A549 (cell line): ENCODE results near the gene CEP250. TPM values are rescaled to one million over a fixed set of nuclear protein-coding genes. Genes with fewer than 3 reads are reported as not detected.

ENCODE experiments used
- ATAC-seq, 2 experiments: fragments of 200-7000 bp in 1 of 2; fragments of >200 bp in 1 of 2; cut with Nextera tagmentation in 1 of 2; cut with Tn5 transposase in 1 of 2; 3 replicates each; pipeline versions ENCODE4 v1.8.0 to v1.9.1; 2018 to 2020; ENCODE audit warnings: mild to moderate bottlenecking in 1 of 2, moderate library complexity in 1 of 2
- CTCF ChIA-PET: fragments of 300-600 bp; sonication (Branson Sonifier 250); formaldehyde crosslinking; extraction: SDS; loops from one replicate; lab custom pipeline; 2021; ENCODE audit warnings: antibody characterized with exemption, inconsistent platforms; lab: Yijun Ruan, JAX
- POLR2A ChIA-PET: fragments of 350-600 bp; formaldehyde crosslinking; extraction: SDS; loops from one replicate; lab custom pipeline; 2021; ENCODE audit warnings: antibody characterized with exemption, inconsistent platforms; lab: Yijun Ruan, JAX
- DNase-seq, 2 experiments: peaks; one replicate each; pipeline versions ENCODE4 v3.0.0 to v3.0.0-alpha.2; 2011 to 2016; ENCODE audit warnings: low read depth in 1 of 2, low spot score in 1 of 2
- FAIRE-seq: peaks from 2 replicates; lab custom pipeline; 2011; peaks lifted over from hg19 to GRCh38; lab: Jason Lieb, UNC
- H3K27ac ChIP-seq, 2 experiments: fragments of >200 bp; sonication (Bioruptor Twin); formaldehyde crosslinking; 3 replicates each; pipeline ENCODE4 v1.5.1; 2016 to 2017
- H3K4me1 ChIP-seq: fragments of >200 bp; sonication (Bioruptor Twin); formaldehyde crosslinking; 3 replicates; pipeline ENCODE4 v1.6.1; 2016
- H3K4me2 ChIP-seq: fragments of >200 bp; sonication (Bioruptor Twin); formaldehyde crosslinking; 3 replicates; pipeline ENCODE4 v1.6.1; 2016
- H3K4me3 ChIP-seq: fragments of >200 bp; sonication (Bioruptor Twin); formaldehyde crosslinking; 3 replicates; pipeline ENCODE4 v1.5.1; 2016
- H3K9me3 ChIP-seq: fragments of >200 bp; sonication (Bioruptor Twin); formaldehyde crosslinking; 3 replicates; pipeline ENCODE4 v1.6.1; 2016
- BHLHE40 ChIP-seq: IDR thresholded peaks from 2 replicates; pipeline ENCODE4 v1.6.1; 2012; ENCODE audit warnings: low read depth, low read length, inconsistent platforms
- CBX2 ChIP-seq: fragments of 200-600 bp; sonication (generic); IDR thresholded peaks from 2 replicates; pipeline ENCODE4 v1.6.1; 2016; ENCODE audit warnings: low read depth, mild to moderate bottlenecking, borderline replicate concordance
- CBX8 ChIP-seq: fragments of 200-600 bp; sonication (generic); IDR thresholded peaks from 2 replicates; pipeline ENCODE4 v1.6.1; 2016
- CHD2 ChIP-seq: fragments of 150-350 bp; IDR thresholded peaks from 2 replicates; pipeline ENCODE4 v1.6.1; 2014; ENCODE audit warnings: low read length; ENCODE audit not compliant: partially characterized antibody
- CHD4 ChIP-seq: fragments of 200-600 bp; sonication (generic); IDR thresholded peaks from 2 replicates; pipeline ENCODE4 v1.6.1; 2016; ENCODE audit warnings: antibody characterized with exemption, mild to moderate bottlenecking, borderline replicate concordance
- CTCF ChIP-seq: fragments of >200 bp; sonication (Bioruptor Twin); formaldehyde crosslinking; IDR thresholded peaks from 3 replicates; pipeline ENCODE4 v1.5.1; 2016
- EHMT2 ChIP-seq: fragments of 200-600 bp; sonication (generic); IDR thresholded peaks from 2 replicates; pipeline ENCODE4 v1.6.1; 2016; ENCODE audit warnings: antibody characterized with exemption, low read depth, mild to moderate bottlenecking, moderate library complexity
- ESRRA ChIP-seq: fragments of 150-350 bp; IDR thresholded peaks from 2 replicates; pipeline ENCODE4 v1.6.1; 2014; ENCODE audit warnings: mild to moderate bottlenecking, low read length, borderline replicate concordance
- FOSB ChIP-seq: fragments of 250-450 bp; sonication (Bioruptor Pico); IDR thresholded peaks from 2 replicates; pipeline ENCODE4 v1.5.0; 2020; ENCODE audit warnings: mild to moderate bottlenecking, moderate library complexity
- GATA3 ChIP-seq: IDR thresholded peaks from 2 replicates; pipeline ENCODE4 v1.6.1; 2012; ENCODE audit warnings: borderline replicate concordance
- HOXB5 ChIP-seq: fragments of 250-450 bp; sonication (Bioruptor Pico); IDR thresholded peaks from 2 replicates; pipeline ENCODE4 v1.5.0; 2020; ENCODE audit warnings: mild to moderate bottlenecking, moderate library complexity
- MAFK ChIP-seq: fragments of 450-650 bp; IDR thresholded peaks from 2 replicates; pipeline ENCODE4 v1.6.1; 2014; ENCODE audit not compliant: partially characterized antibody
- MYC ChIP-seq: IDR thresholded peaks from 2 replicates; pipeline ENCODE4 v1.6.1; 2012; ENCODE audit warnings: mild to moderate bottlenecking, inconsistent platforms, low read length, improper control_type of control experiment, borderline replicate concordance
- NFE2L2 ChIP-seq: fragments of 150-350 bp; conservative IDR thresholded peaks from 2 replicates; pipeline ENCODE4 v1.6.1; 2014; ENCODE audit warnings: low read length
- PBX3 ChIP-seq: IDR thresholded peaks from 2 replicates; pipeline ENCODE4 v1.6.1; 2012
- POLR2A ChIP-seq: IDR thresholded peaks from 2 replicates; pipeline ENCODE4 v1.6.1; 2012; ENCODE audit warnings: mild to moderate bottlenecking, low read length
- RAD21 ChIP-seq, 2 experiments: fragments of >200 bp in 1 of 2; sonication (Bioruptor Twin) in 1 of 2; formaldehyde crosslinking in 1 of 2; IDR thresholded peaks in 1 of 2; conservative IDR thresholded peaks in 1 of 2; 2 replicates in 1 of 2; 3 replicates in 1 of 2; pipeline ENCODE4 v1.6.1; 2012 to 2018; ENCODE audit warnings: inconsistent platforms in 1 of 2
- RCOR1 ChIP-seq: fragments of 150-350 bp; IDR thresholded peaks from 2 replicates; pipeline ENCODE4 v1.6.1; 2014; ENCODE audit warnings: antibody characterized with exemption, low read length, low read depth
- RFX5 ChIP-seq: fragments of 450-650 bp; IDR thresholded peaks from 2 replicates; pipeline ENCODE4 v1.7.1; 2014; ENCODE audit warnings: antibody characterized with exemption, mild to moderate bottlenecking, moderate library complexity
- TFCP2L1 ChIP-seq: fragments of 250-450 bp; sonication (Bioruptor Pico); IDR thresholded peaks from 2 replicates; pipeline ENCODE4 v1.5.0; 2021; ENCODE audit warnings: mild to moderate bottlenecking
- WGBS: methylation state at CpG from one replicate; pipeline ENCODE4 v1.1.6; 2017; ENCODE audit errors: missing lambda C conversion rate; 5-methylcytosine and 5-hydroxymethylcytosine counted together
- polyA plus RNA-seq, 4 experiments: library from polyadenylated mRNA; depleted of rRNA in 3 of 4; stranded (reverse); fragments of >200 nt; fragmentation: RNase III in 1 of 4; extraction: RNeasy Plus Mini Kit Qiagen cat#74134 plus additional on column Dnase treatment in 1 of 4; gene quantifications; 2 replicates in 3 of 4; 3 replicates in 1 of 4; pipeline ENCODE4 v1.2.3, GENCODE V29; 2011 to 2017
- TF ChIP-seq, protein P1 (sequence below): IDR thresholded peaks from 2 replicates; pipeline ENCODE4 v1.6.1; 2012; ENCODE audit warnings: low read depth, borderline replicate concordance
- TF ChIP-seq, protein P2 (sequence below): fragments of 250-450 bp; sonication (Bioruptor Pico); IDR thresholded peaks from 2 replicates; pipeline ENCODE4 v1.5.0; 2020; ENCODE audit warnings: low read depth, mild to moderate bottlenecking, moderate library complexity

CEP250 gene
- polyA plus RNA-seq, 2 of the 4 experiments (the other 2 are of a cell fraction): 13.8 to 19.6 TPM

- no peaks in the 10 kb centered on the region for H3K4me1 ChIP-seq
- FAIRE-seq: no peak
- no peaks in the 10 kb centered on the region for H3K9me3 ChIP-seq
- POLR2A ChIA-PET: interaction anchor here (0.7 kb wide), 1 partner anchor 46 kb away, joined by 5 read pairs; no protein-coding TSS in a partner anchor
- no peak for ATAC-seq
- no peak overlapping the region for H3K4me2 ChIP-seq
- no peak overlapping the region for H3K4me3 ChIP-seq
- H3K27ac ChIP-seq: no peak overlapping the region
- 93% methylated on average over 21 of the region's 21 CpGs for WGBS
- TF ChIP-seq FOSB (CRISPR knock-in tag): no peak
- TF ChIP-seq, protein P1, sequence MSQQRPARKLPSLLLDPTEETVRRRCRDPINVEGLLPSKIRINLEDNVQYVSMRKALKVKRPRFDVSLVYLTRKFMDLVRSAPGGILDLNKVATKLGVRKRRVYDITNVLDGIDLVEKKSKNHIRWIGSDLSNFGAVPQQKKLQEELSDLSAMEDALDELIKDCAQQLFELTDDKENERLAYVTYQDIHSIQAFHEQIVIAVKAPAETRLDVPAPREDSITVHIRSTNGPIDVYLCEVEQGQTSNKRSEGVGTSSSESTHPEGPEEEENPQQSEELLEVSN: no peak
- no peak for TF ChIP-seq PBX3
- TF ChIP-seq, all 56 proteins: peak for 0
- CTCF ChIA-PET: interaction anchor here (1.0 to 1.9 kb wide), 3 partner anchors 10 to 13 kb away, joined by 3 to 4 read pairs (median 3); partner anchors contain the start of gene ERGIC3
- no peak for DNase-seq
Measured at GRCh38 chr20:35555951-35556645, 100.7 kb downstream of the CEP250 start.

GRCh38 chr20:35556871-35557270 is 101.5 kb downstream of the CEP250 start:
- H3K4me1 ChIP-seq: no peaks in the 10 kb centered on the region
- ChIA-PET CTCF (interaction anchor here (0.5 to 1.0 kb wide), 2 partner anchors 12 to 13 kb away, joined by 3 read pairs; no protein-coding TSS in a partner anchor), POLR2A (no interaction called here)
- WGBS: 88% methylated on average over 8 of the region's 8 CpGs
- H3K27ac ChIP-seq: no peak overlapping the region
- no peak overlapping the region for H3K4me3 ChIP-seq
- TF ChIP-seq MAFK (no peak), NFE2L2 (no peak), RCOR1 (no peak), CHD4 (no peak), RFX5 (no peak), FOSB (CRISPR knock-in tag) (no peak), RAD21 (conservative IDR thresholded peaks at IDR 0.05 in 1 of 2, IDR thresholded peaks at IDR 0.05 in 1 of 2) (no peak), ESRRA (no peak), BHLHE40 (no peak), POLR2A (no peak), CBX2 (no peak), CBX8 (no peak), EHMT2 (no peak), HOXB5 (CRISPR knock-in tag) (no peak), GATA3 (no peak), PBX3 (no peak), MYC (no peak)
- TF ChIP-seq, protein P2, sequence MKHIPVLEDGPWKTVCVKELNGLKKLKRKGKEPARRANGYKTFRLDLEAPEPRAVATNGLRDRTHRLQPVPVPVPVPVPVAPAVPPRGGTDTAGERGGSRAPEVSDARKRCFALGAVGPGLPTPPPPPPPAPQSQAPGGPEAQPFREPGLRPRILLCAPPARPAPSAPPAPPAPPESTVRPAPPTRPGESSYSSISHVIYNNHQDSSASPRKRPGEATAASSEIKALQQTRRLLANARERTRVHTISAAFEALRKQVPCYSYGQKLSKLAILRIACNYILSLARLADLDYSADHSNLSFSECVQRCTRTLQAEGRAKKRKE: no peak
- H3K9me3 ChIP-seq: no peaks in the 10 kb centered on the region
- DNase-seq (no peak), ATAC-seq (no peak), FAIRE-seq (no peak)
- no peak overlapping the region for H3K4me2 ChIP-seq

DNA sequence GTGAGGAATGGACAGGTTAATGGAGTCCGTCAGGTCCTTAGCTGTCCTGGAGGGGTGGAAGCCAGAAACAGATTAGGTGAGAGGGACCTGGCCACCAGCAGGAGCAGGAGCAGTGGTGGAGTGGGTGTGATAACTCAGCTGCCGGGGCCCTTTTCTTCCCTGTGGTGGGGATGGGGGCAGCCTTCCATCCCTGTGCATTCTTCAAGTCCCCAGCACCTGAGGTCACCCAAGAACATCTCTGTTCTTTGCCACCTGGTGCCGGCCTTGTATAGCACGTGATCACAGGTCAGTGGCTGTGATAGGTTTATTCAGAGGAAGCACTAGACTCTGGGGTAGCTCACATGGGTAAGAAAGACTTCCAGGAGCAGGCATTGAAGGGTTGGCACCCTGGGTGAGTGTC is 103.1 kb downstream of the CEP250 start:
- H3K9me3 ChIP-seq: no peaks in the 10 kb centered on the region
- H3K4me3 ChIP-seq: no peak overlapping the region
- ChIA-PET CTCF (interaction anchor here (1.0 to 2.3 kb wide), 5 partner anchors 9 to 95 kb away, joined by 3 to 6 read pairs (median 4); no protein-coding TSS in a partner anchor), POLR2A (no interaction called here)
- no peak overlapping the region for H3K4me2 ChIP-seq
- no peak for ATAC-seq
- no peak overlapping the region for H3K27ac ChIP-seq
- H3K4me1 ChIP-seq: no peaks in the 10 kb centered on the region
- WGBS: 92% methylated on average over 4 of the region's 4 CpGs
- TF ChIP-seq CHD2: no peak
- no peak for TF ChIP-seq TFCP2L1 (CRISPR knock-in tag)
- TF ChIP-seq CTCF: no peak
- TF ChIP-seq, all 56 proteins: peak for 0
- FAIRE-seq: no peak
- DNase-seq: no peak
